Tibial artery (tissue), 4 donors: ENCODE measurements around the gene EFHC2.

Source experiments
- DNase-seq, 2 donors: peaks; one replicate each; pipeline ENCODE4 v3.0.0-alpha.2; 2019
- H3K27ac ChIP-seq, 2 donors: fragments of 200-600 bp; sonication (generic) in 1 of 2; 1 replicate in 1 of 2; 2 replicates in 1 of 2; pipeline ENCODE4 v1.5.1; 2018 to 2019; ENCODE audit warnings: mild to moderate bottlenecking in 1 of 2
- H3K27me3 ChIP-seq, 2 donors: fragments of 200-600 bp; sonication (generic) in 1 of 2; one replicate each; pipeline versions ENCODE4 v1.5.1 to v1.6.0; 2016 to 2019
- H3K36me3 ChIP-seq, 3 donors: fragments of 200-600 bp; sonication (generic) in 2 of 3; one replicate each; pipeline ENCODE4 v1.5.1; 2016 to 2019; ENCODE audit warnings: mild to moderate bottlenecking in 2 of 3
- H3K4me1 ChIP-seq, 4 donors: fragments of 200-600 bp; sonication (generic) in 2 of 4; 1 replicate in 3 of 4; 2 replicates in 1 of 4; pipeline ENCODE4 v1.5.1; 2016 to 2019
- H3K4me3 ChIP-seq, 2 donors: fragments of 200-600 bp; sonication (generic) in 1 of 2; 1 replicate in 1 of 2; 2 replicates in 1 of 2; pipeline ENCODE4 v1.5.1; 2018 to 2019; ENCODE audit warnings: mild to moderate bottlenecking in 2 of 2
- H3K9me3 ChIP-seq, 3 donors: fragments of 200-600 bp; sonication (generic) in 1 of 3; one replicate each; pipeline ENCODE4 v1.5.1; 2016 to 2019
- CTCF ChIP-seq, 2 experiments: fragments of 200-600 bp in 1 of 2; fragments of 450-650 bp in 1 of 2; IDR thresholded peaks; one replicate each; pipeline ENCODE4 v1.5.1; 2017 to 2019; ENCODE audit warnings: antibody characterized with exemption in 2 of 2, mild to moderate bottlenecking in 1 of 2, moderate library complexity in 1 of 2
- intact Hi-C: fragments of 100-400 bp; cut with DNase I; formaldehyde crosslinking; loops from one replicate; pipeline ENCODE4 v1.15.0; 2023; ENCODE audit warnings: low total_unique reads

The EFHC2 gene

GRCh38 chrX:44183329-44183728, 160.1 kb downstream of the EFHC2 start:
- Histone ChIP-seq H3K9me3 (no peaks in the 10 kb centered on the region), H3K4me1 (no peaks in the 10 kb centered on the region), H3K36me3 (no peaks in the 10 kb centered on the region), H3K27ac (no peak overlapping the region), H3K4me3 (no peak overlapping the region), H3K27me3 (no peaks in the 10 kb centered on the region)
- no peak for TF ChIP-seq CTCF (IDR thresholded peaks at IDR 0.05)
- no peak for DNase-seq
- intact Hi-C loops: no loop called here

- Histone ChIP-seq H3K27me3 (no peaks in the 10 kb centered on the region), H3K27ac (no peak overlapping the region), H3K9me3 (peaks cover 0 to 11% (median 0%) of the 10 kb centered on the region in 3 donors), H3K4me3 (no peak overlapping the region), H3K36me3 (no peaks in the 10 kb centered on the region), H3K4me1 (no peaks in the 10 kb centered on the region)
- TF ChIP-seq CTCF (IDR thresholded peaks at IDR 0.05): no peak
- no peak for DNase-seq
- intact Hi-C loops: loop anchor here (5.0 kb wide), 1 partner anchor 874 kb away; no protein-coding TSS in a partner anchor
Measured at GRCh38 chrX:44178274-44179053, 165.0 kb downstream of the EFHC2 start.

GRCh38 chrX:44175455-44175854, 168.0 kb downstream of the EFHC2 start:
- no peak for DNase-seq
- peaks cover 0 to 11% (median 0%) of the 10 kb centered on the region in 3 donors for H3K9me3 ChIP-seq
- intact Hi-C loops: loop anchor here (5.0 kb wide), 1 partner anchor 877 kb away; no protein-coding TSS in a partner anchor
- H3K27me3 ChIP-seq: no peaks in the 10 kb centered on the region
- no peak overlapping the region for H3K4me3 ChIP-seq
- H3K4me1 ChIP-seq: no peaks in the 10 kb centered on the region
- TF ChIP-seq CTCF (IDR thresholded peaks at IDR 0.05): no peak
- no peak overlapping the region for H3K27ac ChIP-seq
- no peaks in the 10 kb centered on the region for H3K36me3 ChIP-seq

- Histone ChIP-seq H3K4me1 (no peaks in the 10 kb centered on the region), H3K9me3 (peaks cover 0 to 11% (median 0%) of the 10 kb centered on the region in 3 donors), H3K27me3 (no peaks in the 10 kb centered on the region), H3K27ac (no peak overlapping the region), H3K4me3 (no peak overlapping the region), H3K36me3 (no peaks in the 10 kb centered on the region)
- TF ChIP-seq CTCF (IDR thresholded peaks at IDR 0.05): no peak
- no peak for DNase-seq
- intact Hi-C loops: no loop called here
Measured at GRCh38 chrX:44174061-44174460, 169.4 kb downstream of the EFHC2 start.

GRCh38 chrX:44173219-44173618, 170.3 kb downstream of the EFHC2 start:
- no peaks in the 10 kb centered on the region for H3K4me1 ChIP-seq
- no peaks in the 10 kb centered on the region for H3K27me3 ChIP-seq
- no peak for DNase-seq
- TF ChIP-seq CTCF (IDR thresholded peaks at IDR 0.05): no peak
- intact Hi-C loops: no loop called here
- no peaks in the 10 kb centered on the region for H3K36me3 ChIP-seq
- no peak overlapping the region for H3K4me3 ChIP-seq
- H3K9me3 ChIP-seq: peaks cover 0 to 11% (median 0%) of the 10 kb centered on the region in 3 donors
- H3K27ac ChIP-seq: no peak overlapping the region
